ENCODE data around the gene U2AF1L4. TPM values are rescaled to one million over a fixed set of nuclear protein-coding genes. Genes with fewer than 3 reads are reported as not detected.

Gene U2AF1L4
- total RNA-seq, 4 donors from 2014 or later: 18.8 to 45.5 (median 21.9) TPM

DNA sequence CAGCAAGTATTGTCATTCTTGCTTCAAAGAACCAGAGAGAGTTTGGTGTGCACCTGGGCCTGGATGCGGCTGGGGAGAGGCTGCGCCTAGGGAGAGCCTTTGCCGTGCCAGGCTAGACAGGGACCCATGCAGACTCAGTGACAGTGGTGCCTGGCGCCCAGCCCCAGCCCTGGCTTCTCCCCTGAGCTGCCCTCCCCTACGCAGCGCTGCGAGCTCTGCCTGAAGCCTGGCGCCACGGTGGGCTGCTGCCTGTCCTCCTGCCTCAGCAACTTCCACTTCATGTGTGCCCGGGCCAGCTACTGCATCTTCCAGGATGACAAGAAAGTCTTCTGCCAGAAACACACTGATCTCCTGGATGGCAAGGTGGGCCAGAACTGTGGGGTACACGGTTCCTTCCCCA is 15.5 kb downstream of the U2AF1L4 start:
- Histone ChIP-seq H3K4me3 (no peak overlapping the region), H3K27ac (no peak overlapping the region), H3K9me3 (no peaks in the 10 kb centered on the region), H3K4me1 (peaks cover 15% of the 10 kb centered on the region), H3K36me3 (peaks cover 99% of the 10 kb centered on the region), H3K27me3 (no peaks in the 10 kb centered on the region)
- TF ChIP-seq, protein P1, sequence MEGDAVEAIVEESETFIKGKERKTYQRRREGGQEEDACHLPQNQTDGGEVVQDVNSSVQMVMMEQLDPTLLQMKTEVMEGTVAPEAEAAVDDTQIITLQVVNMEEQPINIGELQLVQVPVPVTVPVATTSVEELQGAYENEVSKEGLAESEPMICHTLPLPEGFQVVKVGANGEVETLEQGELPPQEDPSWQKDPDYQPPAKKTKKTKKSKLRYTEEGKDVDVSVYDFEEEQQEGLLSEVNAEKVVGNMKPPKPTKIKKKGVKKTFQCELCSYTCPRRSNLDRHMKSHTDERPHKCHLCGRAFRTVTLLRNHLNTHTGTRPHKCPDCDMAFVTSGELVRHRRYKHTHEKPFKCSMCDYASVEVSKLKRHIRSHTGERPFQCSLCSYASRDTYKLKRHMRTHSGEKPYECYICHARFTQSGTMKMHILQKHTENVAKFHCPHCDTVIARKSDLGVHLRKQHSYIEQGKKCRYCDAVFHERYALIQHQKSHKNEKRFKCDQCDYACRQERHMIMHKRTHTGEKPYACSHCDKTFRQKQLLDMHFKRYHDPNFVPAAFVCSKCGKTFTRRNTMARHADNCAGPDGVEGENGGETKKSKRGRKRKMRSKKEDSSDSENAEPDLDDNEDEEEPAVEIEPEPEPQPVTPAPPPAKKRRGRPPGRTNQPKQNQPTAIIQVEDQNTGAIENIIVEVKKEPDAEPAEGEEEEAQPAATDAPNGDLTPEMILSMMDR (IDR thresholded peaks at IDR 0.05): no peak
- TF ChIP-seq EP300 (IDR thresholded peaks at IDR 0.05): no peak
- TF ChIP-seq POLR2AphosphoS5 (IDR thresholded peaks at IDR 0.05): no peak
- TF ChIP-seq POLR2A (IDR thresholded peaks at IDR 0.05): no peak
- 86% methylated on average over 11 of the region's 11 CpGs for WGBS
- DNase-seq (ENCODE audit: low spot score in 2 of 2): no peak

DNA sequence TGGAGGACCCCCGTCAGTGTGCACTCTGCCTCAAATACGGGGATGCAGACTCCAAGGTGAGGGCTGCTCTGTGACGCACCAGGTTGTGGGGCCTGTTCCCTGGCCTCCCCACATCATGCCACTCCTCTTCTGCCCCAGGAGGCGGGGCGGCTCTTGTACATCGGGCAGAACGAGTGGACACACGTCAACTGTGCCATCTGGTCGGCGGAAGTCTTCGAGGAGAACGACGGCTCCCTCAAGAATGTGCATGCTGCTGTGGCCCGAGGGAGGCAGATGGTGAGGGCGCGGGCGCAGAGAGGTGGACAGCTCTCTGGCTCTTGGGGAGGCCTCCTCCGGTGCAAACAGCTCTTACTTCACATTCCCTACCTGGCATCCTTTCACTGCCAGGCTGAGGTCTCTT is 16.2 kb downstream of the U2AF1L4 start:
- Histone ChIP-seq H3K4me3 (no peak overlapping the region), H3K36me3 (peaks cover 99% of the 10 kb centered on the region)
- WGBS: 95% methylated on average over 6 of the region's 18 CpGs

DNA sequence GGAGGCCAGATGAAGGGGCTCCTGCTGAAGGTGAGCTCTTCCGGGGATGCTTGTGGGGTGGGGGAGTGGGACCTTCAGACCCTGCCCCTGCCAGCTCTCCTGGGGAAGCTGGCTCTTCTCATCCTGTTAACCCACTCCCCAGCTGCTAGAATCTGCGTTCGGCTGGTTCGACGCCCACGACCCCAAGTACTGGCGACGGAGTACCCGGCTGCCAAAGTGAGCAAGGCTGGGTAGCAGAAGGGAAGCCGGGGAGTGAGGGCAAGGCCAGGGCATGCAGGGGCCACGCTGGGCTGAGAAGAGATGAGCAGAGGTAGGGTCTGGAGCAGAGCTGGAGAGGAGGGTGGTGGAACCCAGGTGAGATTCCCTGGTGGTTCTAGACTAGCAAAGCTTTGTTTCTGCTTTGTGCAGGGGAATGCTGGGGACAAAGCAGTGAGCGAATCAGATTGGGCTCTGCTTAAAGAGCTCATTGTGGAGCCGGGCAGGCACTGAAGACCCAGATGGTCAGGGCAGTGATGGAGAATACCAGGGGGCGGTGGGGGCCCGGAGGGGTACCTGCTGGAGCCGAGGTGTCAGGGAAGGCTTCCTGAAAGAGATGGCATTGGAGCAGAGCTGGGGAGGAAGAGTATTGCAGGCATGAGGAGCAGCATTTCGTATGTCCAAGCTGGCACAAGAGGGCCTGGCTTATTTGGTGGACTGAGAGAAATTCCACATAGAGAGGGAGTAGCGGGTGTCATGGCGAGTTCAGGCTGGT is 17.1 kb downstream of the U2AF1L4 start:
- no peak overlapping the region for H3K4me3 ChIP-seq
- 95% methylated on average over 18 of the region's 19 CpGs for WGBS
- no peak for DNase-seq (ENCODE audit: low spot score in 2 of 2)
- H3K27me3 ChIP-seq: no peaks in the 10 kb centered on the region
- peaks cover 15% of the 10 kb centered on the region for H3K4me1 ChIP-seq
- H3K36me3 ChIP-seq: peaks cover 99% of the 10 kb centered on the region
- no peaks in the 10 kb centered on the region for H3K9me3 ChIP-seq
- no peak for TF ChIP-seq POLR2A (IDR thresholded peaks at IDR 0.05)
- TF ChIP-seq POLR2AphosphoS5 (IDR thresholded peaks at IDR 0.05): no peak
- TF ChIP-seq, protein P1 (IDR thresholded peaks at IDR 0.05): no peak
- no peak overlapping the region for H3K27ac ChIP-seq

More for the DNA sequence above, 16.2 kb downstream of the U2AF1L4 start:
- H3K27me3 ChIP-seq: no peaks in the 10 kb centered on the region
- peaks cover 15% of the 10 kb centered on the region for H3K4me1 ChIP-seq
- H3K9me3 ChIP-seq: no peaks in the 10 kb centered on the region
- H3K27ac ChIP-seq: no peak overlapping the region
- TF ChIP-seq POLR2AphosphoS5 (IDR thresholded peaks at IDR 0.05): no peak
- DNase-seq (ENCODE audit: low spot score in 2 of 2): no peak

DNA sequence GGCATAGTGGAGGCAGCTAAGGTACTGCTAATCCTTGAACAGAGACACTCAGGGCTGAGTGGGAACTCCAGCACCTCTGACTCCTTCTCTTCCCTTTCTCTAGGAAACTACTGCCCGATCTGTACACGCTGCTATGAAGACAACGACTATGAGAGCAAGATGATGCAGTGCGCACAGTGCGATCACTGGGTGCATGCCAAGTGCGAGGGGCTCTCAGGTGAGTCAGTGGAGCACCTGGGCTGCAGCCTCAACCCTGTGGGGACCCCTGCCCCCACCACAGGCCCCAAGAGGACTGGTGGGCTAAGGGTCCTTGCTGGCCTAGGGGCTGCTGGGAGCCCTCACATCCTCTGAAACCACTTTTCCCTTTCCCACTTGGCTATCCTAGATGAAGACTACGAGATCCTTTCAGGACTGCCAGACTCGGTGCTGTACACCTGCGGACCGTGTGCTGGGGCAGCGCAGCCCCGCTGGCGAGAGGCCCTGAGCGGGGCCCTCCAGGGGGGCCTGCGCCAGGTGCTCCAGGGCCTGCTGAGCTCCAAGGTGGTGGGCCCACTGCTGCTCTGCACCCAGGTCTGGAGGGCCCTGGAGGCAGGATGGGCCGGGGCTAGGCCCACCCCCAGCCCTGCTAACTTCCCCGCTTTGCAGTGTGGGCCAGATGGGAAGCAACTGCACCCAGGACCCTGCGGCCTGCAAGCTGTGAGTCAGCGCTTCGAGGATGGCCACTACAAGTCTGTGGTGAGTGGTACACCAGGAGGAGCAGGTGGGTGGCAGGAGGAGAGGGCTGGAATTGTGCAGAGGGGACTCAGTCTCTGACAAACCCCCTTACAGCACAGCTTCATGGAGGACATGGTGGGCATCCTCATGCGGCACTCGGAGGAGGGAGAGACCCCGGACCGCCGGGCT is 17.9 kb downstream of the U2AF1L4 start:
- DNase-seq (ENCODE audit: low spot score in 2 of 2): no peak
- H3K4me1 ChIP-seq: peaks cover 13% of the 10 kb centered on the region
- no peaks in the 10 kb centered on the region for H3K27me3 ChIP-seq
- 95% methylated on average over 10 of the region's 25 CpGs for WGBS
- no peak overlapping the region for H3K4me3 ChIP-seq
- H3K27ac ChIP-seq: no peak overlapping the region
- peaks cover 100% of the 10 kb centered on the region for H3K36me3 ChIP-seq
- TF ChIP-seq POLR2A (IDR thresholded peaks at IDR 0.05): no peak
- no peak for TF ChIP-seq EP300 (IDR thresholded peaks at IDR 0.05)
- TF ChIP-seq, protein P1 (IDR thresholded peaks at IDR 0.05): no peak
- no peak for TF ChIP-seq POLR2AphosphoS5 (IDR thresholded peaks at IDR 0.05)
- no peaks in the 10 kb centered on the region for H3K9me3 ChIP-seq

DNA sequence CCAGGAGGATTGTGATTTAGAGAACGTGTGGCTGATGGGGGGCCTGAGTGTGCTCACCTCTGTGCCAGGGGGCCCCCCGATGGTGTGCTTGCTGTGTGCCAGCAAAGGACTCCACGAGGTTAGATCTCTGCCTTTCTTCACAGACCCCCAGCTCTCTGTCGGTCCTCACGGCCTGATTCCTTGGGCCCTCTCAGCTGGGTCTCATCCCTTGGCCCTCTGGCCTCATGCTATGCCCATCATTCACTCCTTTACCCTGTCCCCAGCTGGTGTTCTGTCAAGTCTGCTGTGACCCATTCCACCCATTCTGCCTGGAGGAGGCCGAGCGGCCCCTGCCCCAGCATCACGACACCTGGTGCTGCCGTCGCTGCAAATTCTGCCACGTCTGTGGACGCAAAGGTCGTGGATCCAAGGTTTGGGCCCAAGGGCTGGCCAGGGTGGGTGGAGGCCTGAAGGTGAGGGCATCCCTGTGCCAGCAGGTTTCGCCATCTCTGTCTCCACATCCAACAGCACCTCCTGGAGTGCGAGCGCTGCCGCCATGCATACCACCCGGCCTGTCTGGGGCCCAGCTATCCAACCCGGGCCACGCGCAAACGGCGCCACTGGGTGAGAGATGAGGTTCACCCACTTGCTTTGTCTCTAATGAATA is 19.9 kb downstream of the U2AF1L4 start:
- H3K27ac ChIP-seq: no peak overlapping the region
- no peak for TF ChIP-seq POLR2A (IDR thresholded peaks at IDR 0.05)
- TF ChIP-seq, protein P1 (IDR thresholded peaks at IDR 0.05): no peak
- no peak for TF ChIP-seq EP300 (IDR thresholded peaks at IDR 0.05)
- no peak for TF ChIP-seq POLR2AphosphoS5 (IDR thresholded peaks at IDR 0.05)
- no peaks in the 10 kb centered on the region for H3K9me3 ChIP-seq
- WGBS: 94% methylated on average over 22 of the region's 23 CpGs
- no peak overlapping the region for H3K4me3 ChIP-seq
- peaks cover 99% of the 10 kb centered on the region for H3K36me3 ChIP-seq
- H3K4me1 ChIP-seq: no peaks in the 10 kb centered on the region
- no peak for DNase-seq (ENCODE audit: low spot score in 2 of 2)
- no peaks in the 10 kb centered on the region for H3K27me3 ChIP-seq
